KMS-11 (cell line): Measurements from ENCODE around the gene BCL2L12.

ENCODE experiments used
- H2AFZ ChIP-seq: fragments of 200-600 bp; sonication (generic); 2 replicates; pipeline ENCODE4 v1.6.1; 2016; ENCODE audit warnings: antibody characterized with exemption, mixed run types, low read depth
- H3K27ac ChIP-seq: fragments of 200-600 bp; sonication (generic); 2 replicates; pipeline ENCODE4 v1.6.1; 2016; ENCODE audit warnings: mild to moderate bottlenecking, mixed run types
- H3K27me3 ChIP-seq: fragments of 200-600 bp; sonication (generic); 2 replicates; pipeline ENCODE4 v1.6.1; 2017; ENCODE audit warnings: mild to moderate bottlenecking, low read depth, mixed run types, moderate library complexity; ENCODE audit not compliant: insufficient read depth
- H3K36me3 ChIP-seq: fragments of 200-600 bp; sonication (generic); 2 replicates; pipeline ENCODE4 v1.6.1; 2017; ENCODE audit warnings: mild to moderate bottlenecking, mixed run types; ENCODE audit not compliant: insufficient read depth
- H3K4me1 ChIP-seq: fragments of 200-600 bp; sonication (generic); 2 replicates; pipeline ENCODE4 v1.6.1; 2016; ENCODE audit warnings: mild to moderate bottlenecking, low read depth, mixed run types; ENCODE audit not compliant: poor library complexity, severe bottlenecking
- H3K4me2 ChIP-seq: fragments of 200-600 bp; sonication (generic); 2 replicates; pipeline ENCODE4 v1.7.0; 2016; ENCODE audit warnings: mild to moderate bottlenecking, mixed run types
- H3K4me3 ChIP-seq: fragments of 200-600 bp; sonication (generic); IDR thresholded peaks from 2 replicates; pipeline ENCODE4 v1.6.1; 2017; ENCODE audit warnings: low read depth, low read length, mixed read lengths; ENCODE audit not compliant: insufficient read depth
- H3K79me2 ChIP-seq: fragments of 200-600 bp; sonication (generic); 2 replicates; pipeline ENCODE4 v1.6.1; 2016; ENCODE audit warnings: low read depth, mixed run types; ENCODE audit not compliant: insufficient read depth
- H3K9ac ChIP-seq: fragments of 200-600 bp; sonication (generic); 2 replicates; pipeline ENCODE4 v1.6.1; 2016; ENCODE audit warnings: mild to moderate bottlenecking, mixed run types
- H4K20me1 ChIP-seq: fragments of 200-600 bp; sonication (generic); 2 replicates; pipeline ENCODE4 v1.6.1; 2016; ENCODE audit warnings: mild to moderate bottlenecking, mixed run types; ENCODE audit not compliant: insufficient read depth
- CTCF ChIP-seq: fragments of 200-600 bp; sonication (generic); conservative IDR thresholded peaks from 2 replicates; pipeline ENCODE4 v1.6.1; 2017; ENCODE audit warnings: low read depth, mild to moderate bottlenecking, antibody characterized with exemption, low read length, moderate library complexity, mixed read lengths

Gene BCL2L12

GRCh38 chr19:49645592-49645991, 20.1 kb upstream of the BCL2L12 start:
- Histone ChIP-seq H4K20me1 (no peaks in the 10 kb centered on the region), H3K4me2 (no peak overlapping the region), H3K4me1 (peaks cover 21% of the 10 kb centered on the region), H3K36me3 (no peaks in the 10 kb centered on the region; the same call in 1 of the 2 replicates), H3K27ac (no peak overlapping the region), H3K79me2 (peaks cover 33% of the 10 kb centered on the region), H2AFZ (no peak overlapping the region), H3K9ac (no peak overlapping the region), H3K27me3 (no peaks in the 10 kb centered on the region), H3K4me3 (no peak overlapping the region)
- no peak for TF ChIP-seq CTCF

GRCh38 chr19:49645995-49646394, 19.7 kb upstream of the BCL2L12 start:
- no peaks in the 10 kb centered on the region; the same call in 1 of the 2 replicates for H3K36me3 ChIP-seq

GRCh38 chr19:49646586-49646985, 19.1 kb upstream of the BCL2L12 start:
- Histone ChIP-seq H3K79me2 (peaks cover 33% of the 10 kb centered on the region), H3K4me1 (peaks cover 12% of the 10 kb centered on the region), H3K27ac (no peak overlapping the region), H3K4me3 (no peak overlapping the region), H3K4me2 (no peak overlapping the region), H3K36me3 (no peaks in the 10 kb centered on the region; the same call in 1 of the 2 replicates), H3K9ac (no peak overlapping the region), H3K27me3 (no peaks in the 10 kb centered on the region), H4K20me1 (no peaks in the 10 kb centered on the region), H2AFZ (no peak overlapping the region)
- no peak for TF ChIP-seq CTCF

More at GRCh38 chr19:49645995-49646394, 19.7 kb upstream of the BCL2L12 start:
- TF ChIP-seq CTCF = no peak
- Histone ChIP-seq H4K20me1 (no peaks in the 10 kb centered on the region), H3K9ac (no peak overlapping the region), H3K27ac (no peak overlapping the region), H3K4me3 (no peak overlapping the region), H3K4me1 (peaks cover 18% of the 10 kb centered on the region), H2AFZ (no peak overlapping the region), H3K79me2 (peaks cover 33% of the 10 kb centered on the region), H3K27me3 (no peaks in the 10 kb centered on the region), H3K4me2 (no peak overlapping the region)

- Histone ChIP-seq H4K20me1 (no peaks in the 10 kb centered on the region), H2AFZ (no peak overlapping the region), H3K4me1 (no peaks in the 10 kb centered on the region), H3K4me3 (no peak overlapping the region), H3K27ac (no peak overlapping the region), H3K27me3 (no peaks in the 10 kb centered on the region), H3K79me2 (peaks cover 5% of the 10 kb centered on the region; the same call in 1 of the 2 replicates), H3K36me3 (peaks cover 3% of the 10 kb centered on the region; the same call in 1 of the 2 replicates), H3K9ac (no peak overlapping the region), H3K4me2 (no peak overlapping the region)
- TF ChIP-seq CTCF = no peak
Observed at GRCh38 chr19:49651029-49651819, 14.5 kb upstream of the BCL2L12 start.
